ENCODE results near the gene C20orf141.
"Not testable (repeated sequence)": the region's sequence is repeated elsewhere in the genome, so short reads cannot be mapped to it uniquely, and the experiment has no call there.

Gene C20orf141

GRCh38 chr20:2820896-2821869 is 6.4 kb downstream of the C20orf141 start:
- DNase-seq (ENCODE audit: low read depth) = no peak

GRCh38 chr20:2822073-2822472 is 7.3 kb downstream of the C20orf141 start:
- peak; percentile 23 for DNase-seq (ENCODE audit: low read depth)

- DNase-seq (ENCODE audit: low read depth) = no peak
Observed at GRCh38 chr20:2825761-2826160, 11.0 kb downstream of the C20orf141 start.

GRCh38 chr20:2826655-2827054 is 11.9 kb downstream of the C20orf141 start:
- DNase-seq (ENCODE audit: low read depth) = no peak

GRCh38 chr20:2829376-2829775 is 14.6 kb downstream of the C20orf141 start:
- no peak for DNase-seq (ENCODE audit: low read depth)

GRCh38 chr20:2831206-2831605 is 16.4 kb downstream of the C20orf141 start:
- not testable (repeated sequence) for DNase-seq (ENCODE audit: low read depth)

GRCh38 chr20:2833761-2834160 is 19.0 kb downstream of the C20orf141 start:
- no peak for DNase-seq (ENCODE audit: low read depth)

GRCh38 chr20:2834401-2835110 is 19.8 kb downstream of the C20orf141 start:
- DNase-seq (ENCODE audit: low read depth) = no peak

- DNase-seq (ENCODE audit: low read depth) = no peak
Observed at GRCh38 chr20:2835331-2835796, 20.6 kb downstream of the C20orf141 start.

- DNase-seq (ENCODE audit: low read depth) = no peak
Observed at GRCh38 chr20:2836035-2836434, 21.2 kb downstream of the C20orf141 start.

- DNase-seq (ENCODE audit: low read depth) = no peak
Observed at GRCh38 chr20:2837221-2837960, 22.6 kb downstream of the C20orf141 start.

- no peak for DNase-seq (ENCODE audit: low read depth)
Observed at GRCh38 chr20:2838170-2838797, 23.5 kb downstream of the C20orf141 start.

- no peak for DNase-seq (ENCODE audit: low read depth)
Observed at GRCh38 chr20:2838847-2839671, 24.3 kb downstream of the C20orf141 start.

GRCh38 chr20:2839732-2840137 is 24.9 kb downstream of the C20orf141 start:
- no peak for DNase-seq (ENCODE audit: low read depth)

GRCh38 chr20:2840138-2840966 is 25.6 kb downstream of the C20orf141 start, which contains the start of the genes PCED1A and VPS16:
PCED1A (minus strand) TSS chr20:2840655; CDS start chr20:2839912, 743 bp downstream.
VPS16 (plus strand) TSS chr20:2840745; CDS start chr20:2840775, 30 bp downstream.
- peak; percentile 81 for DNase-seq (ENCODE audit: low read depth)

GRCh38 chr20:2840967-2841531 is 26.3 kb downstream of the C20orf141 start:
- peak; percentile 19 for DNase-seq (ENCODE audit: low read depth)

GRCh38 chr20:2845607-2846006 is 30.8 kb downstream of the C20orf141 start:
- no peak for DNase-seq (ENCODE audit: low read depth)

- no peak for DNase-seq (ENCODE audit: low read depth)
Observed at GRCh38 chr20:2846698-2847097, 31.9 kb downstream of the C20orf141 start.

GRCh38 chr20:2847802-2848201 is 33.0 kb downstream of the C20orf141 start:
- DNase-seq (ENCODE audit: low read depth) = no peak

Data from T-helper 22 cell (primary cell).